ENCODE data around the gene FMNL1. TPM values are rescaled to one million over a fixed set of nuclear protein-coding genes. Genes with fewer than 3 reads are reported as not detected.

The FMNL1 gene
- total RNA-seq, 1 donor from 2014 or later, result 8.7 TPM

- Histone ChIP-seq H3K9me3 (replicated peaks) (no peaks in the 10 kb centered on the region), H3K4me1 (peaks cover 66% of the 10 kb centered on the region), H3K4me3 (no peak overlapping the region), H3K36me3 (no peaks in the 10 kb centered on the region), H3K27me3 (ENCODE audit: low read depth) (no peaks in the 10 kb centered on the region), H3K27ac (replicated peaks) (peak overlapping the region; percentile 84)
- DNase-seq, result no peak
- intact Hi-C loops (cut with micrococcal nuclease), result no loop called here
- no peak for TF ChIP-seq CTCF (IDR thresholded peaks at IDR 0.05; ENCODE audit: borderline replicate concordance)
These were observed 8.7 kb downstream of the FMNL1 start for GRCh38 chr17:45230410-45230786.

GRCh38 chr17:45230787-45231480 is 9.2 kb downstream of the FMNL1 start:
- DNase-seq, result peak; percentile 77
- Histone ChIP-seq H3K9me3 (replicated peaks) (no peaks in the 10 kb centered on the region), H3K36me3 (no peaks in the 10 kb centered on the region), H3K4me1 (peaks cover 60% of the 10 kb centered on the region), H3K27ac (replicated peaks) (peak overlapping the region; percentile 84), H3K27me3 (ENCODE audit: low read depth) (no peaks in the 10 kb centered on the region), H3K4me3 (no peak overlapping the region)
- intact Hi-C loops (cut with micrococcal nuclease), result no loop called here
- TF ChIP-seq CTCF (IDR thresholded peaks at IDR 0.05; ENCODE audit: borderline replicate concordance), result no peak

GRCh38 chr17:45231481-45232116 is 9.9 kb downstream of the FMNL1 start:
- H3K36me3 ChIP-seq, result peaks cover 5% of the 10 kb centered on the region
- H3K4me1 ChIP-seq, result peaks cover 54% of the 10 kb centered on the region
- no peaks in the 10 kb centered on the region for H3K27me3 ChIP-seq (ENCODE audit: low read depth)
- TF ChIP-seq CTCF (IDR thresholded peaks at IDR 0.05; ENCODE audit: borderline replicate concordance), result peak; percentile 42
- H3K4me3 ChIP-seq, result no peak overlapping the region
- no peaks in the 10 kb centered on the region for H3K9me3 ChIP-seq (replicated peaks)
- DNase-seq, result no peak
- peak overlapping the region; percentile 84 for H3K27ac ChIP-seq (replicated peaks)
- intact Hi-C loops (cut with micrococcal nuclease), result no loop called here

- intact Hi-C loops (cut with micrococcal nuclease), result no loop called here
- Histone ChIP-seq H3K4me3 (no peak overlapping the region), H3K27me3 (ENCODE audit: low read depth) (no peaks in the 10 kb centered on the region), H3K4me1 (peaks cover 42% of the 10 kb centered on the region), H3K36me3 (peaks cover 12% of the 10 kb centered on the region), H3K9me3 (replicated peaks) (no peaks in the 10 kb centered on the region), H3K27ac (replicated peaks) (no peak overlapping the region)
- DNase-seq, result no peak
- TF ChIP-seq CTCF (IDR thresholded peaks at IDR 0.05; ENCODE audit: borderline replicate concordance), result no peak
These were observed 11.1 kb downstream of the FMNL1 start for GRCh38 chr17:45232514-45233422.

- Histone ChIP-seq H3K27me3 (ENCODE audit: low read depth) (no peaks in the 10 kb centered on the region), H3K4me1 (peaks cover 35% of the 10 kb centered on the region), H3K9me3 (replicated peaks) (no peaks in the 10 kb centered on the region), H3K4me3 (no peak overlapping the region), H3K27ac (replicated peaks) (no peak overlapping the region), H3K36me3 (peaks cover 17% of the 10 kb centered on the region)
- TF ChIP-seq CTCF (IDR thresholded peaks at IDR 0.05; ENCODE audit: borderline replicate concordance), result no peak
- intact Hi-C loops (cut with micrococcal nuclease), result no loop called here
- no peak for DNase-seq
These were observed 11.8 kb downstream of the FMNL1 start for GRCh38 chr17:45233423-45233924.

Measured in left ventricle myocardium inferior (tissue), 1 donor.